ENCODE measurements around the gene TMEM258. TPM values are rescaled to one million over a fixed set of nuclear protein-coding genes. Genes with fewer than 3 reads are reported as not detected.

Gene TMEM258
- total and polyA plus RNA-seq, 4 donors, result 73.2 to 213 (median 136) TPM

GRCh38 chr11:61746442-61747191, 45.8 kb downstream of the TMEM258 start:
- ATAC-seq (ENCODE audit: low FRiP score), result no peak
- Histone ChIP-seq H3K27me3 (ENCODE audit: control insufficient read depth in 1 of 2, insufficient read depth in 2 of 2, low read length in 1 of 2) (no peaks in the 10 kb centered on the region), H3K4me3 (ENCODE audit: low read length in 2 of 2) (no peak overlapping the region), H3K9me3 (ENCODE audit: control insufficient read depth, low read length) (no peaks in the 10 kb centered on the region), H3K4me1 (ENCODE audit: control insufficient read depth in 1 of 2, insufficient read depth in 2 of 2, low read length in 2 of 2) (no peaks in the 10 kb centered on the region), H3K27ac (ENCODE audit: low read depth in 1 of 2, low read length in 2 of 2) (no peak overlapping the region), H3K36me3 (ENCODE audit: control insufficient read depth in 1 of 2, insufficient read depth in 2 of 2, low read length in 1 of 2) (no peaks in the 10 kb centered on the region)
- WGBS, 2 donors, result 82 to 85% methylated on average over 19 of the region's 19 CpGs
- DNase-seq, result no peak
- intact Hi-C loops (cut with DNase I), result loop anchor here in 1 of 2 donors (5.0 kb wide), 1 partner anchor 361 kb away; no protein-coding TSS in a partner anchor

- Histone ChIP-seq H3K4me3 (ENCODE audit: low read length in 2 of 2) (no peak overlapping the region), H3K4me1 (ENCODE audit: control insufficient read depth in 1 of 2, insufficient read depth in 2 of 2, low read length in 2 of 2) (no peaks in the 10 kb centered on the region), H3K36me3 (ENCODE audit: control insufficient read depth in 1 of 2, insufficient read depth in 2 of 2, low read length in 1 of 2) (no peaks in the 10 kb centered on the region), H3K9me3 (ENCODE audit: control insufficient read depth, low read length) (no peaks in the 10 kb centered on the region), H3K27ac (ENCODE audit: low read depth in 1 of 2, low read length in 2 of 2) (no peak overlapping the region), H3K27me3 (ENCODE audit: control insufficient read depth in 1 of 2, insufficient read depth in 2 of 2, low read length in 1 of 2) (no peaks in the 10 kb centered on the region)
- 74 to 84% methylated on average over 15 of the region's 15 CpGs for WGBS, 2 donors
- ATAC-seq (ENCODE audit: low FRiP score) (no peak), DNase-seq (no peak)
- intact Hi-C loops (cut with DNase I), result loop anchor here in 1 of 2 donors (5.0 kb wide), 1 partner anchor 361 kb away; no protein-coding TSS in a partner anchor
Measured at GRCh38 chr11:61745781-61746441, 46.5 kb downstream of the TMEM258 start.

GRCh38 chr11:61744609-61745156, 47.7 kb downstream of the TMEM258 start:
- H3K36me3 ChIP-seq (ENCODE audit: control insufficient read depth in 1 of 2, insufficient read depth in 2 of 2, low read length in 1 of 2), result no peaks in the 10 kb centered on the region
- DNase-seq, result no peak
- H3K9me3 ChIP-seq (ENCODE audit: control insufficient read depth, low read length), result no peaks in the 10 kb centered on the region
- 85 to 88% methylated on average over 10 of the region's 10 CpGs for WGBS, 2 donors
- no peak overlapping the region for H3K4me3 ChIP-seq (ENCODE audit: low read length in 2 of 2)
- H3K27me3 ChIP-seq (ENCODE audit: control insufficient read depth in 1 of 2, insufficient read depth in 2 of 2, low read length in 1 of 2), result no peaks in the 10 kb centered on the region
- H3K27ac ChIP-seq (ENCODE audit: low read depth in 1 of 2, low read length in 2 of 2), result no peak overlapping the region
- no peaks in the 10 kb centered on the region for H3K4me1 ChIP-seq (ENCODE audit: control insufficient read depth in 1 of 2, insufficient read depth in 2 of 2, low read length in 2 of 2)
- no peak for ATAC-seq (ENCODE audit: low FRiP score)
- intact Hi-C loops (cut with DNase I), result loop anchor here in 1 of 2 donors (5.0 kb wide), 1 partner anchor 363 kb away; no protein-coding TSS in a partner anchor

- Histone ChIP-seq H3K4me3 (ENCODE audit: low read length in 2 of 2) (no peak overlapping the region), H3K36me3 (ENCODE audit: control insufficient read depth in 1 of 2, insufficient read depth in 2 of 2, low read length in 1 of 2) (no peaks in the 10 kb centered on the region), H3K27ac (ENCODE audit: low read depth in 1 of 2, low read length in 2 of 2) (no peak overlapping the region), H3K9me3 (ENCODE audit: control insufficient read depth, low read length) (no peaks in the 10 kb centered on the region), H3K27me3 (ENCODE audit: control insufficient read depth in 1 of 2, insufficient read depth in 2 of 2, low read length in 1 of 2) (no peaks in the 10 kb centered on the region), H3K4me1 (ENCODE audit: control insufficient read depth in 1 of 2, insufficient read depth in 2 of 2, low read length in 2 of 2) (no peaks in the 10 kb centered on the region)
- DNase-seq (no peak), ATAC-seq (ENCODE audit: low FRiP score) (no peak)
- WGBS, 2 donors, result 87 to 88% methylated on average over 20 of the region's 20 CpGs
- intact Hi-C loops (cut with DNase I), result no loop called here
Measured at GRCh38 chr11:61744181-61744580, 48.2 kb downstream of the TMEM258 start.

- Histone ChIP-seq H3K27me3 (ENCODE audit: control insufficient read depth in 1 of 2, insufficient read depth in 2 of 2, low read length in 1 of 2) (no peaks in the 10 kb centered on the region), H3K4me3 (ENCODE audit: low read length in 2 of 2) (no peak overlapping the region), H3K9me3 (ENCODE audit: control insufficient read depth, low read length) (no peaks in the 10 kb centered on the region), H3K4me1 (ENCODE audit: control insufficient read depth in 1 of 2, insufficient read depth in 2 of 2, low read length in 2 of 2) (no peaks in the 10 kb centered on the region), H3K36me3 (ENCODE audit: control insufficient read depth in 1 of 2, insufficient read depth in 2 of 2, low read length in 1 of 2) (no peaks in the 10 kb centered on the region), H3K27ac (ENCODE audit: low read depth in 1 of 2, low read length in 2 of 2) (no peak overlapping the region)
- WGBS, 2 donors, result 90 to 93% methylated on average over 38 to 42 of the region's 42 CpGs
- DNase-seq (no peak), ATAC-seq (ENCODE audit: low FRiP score) (no peak)
- intact Hi-C loops (cut with DNase I), result no loop called here
Measured at GRCh38 chr11:61743486-61744095, 48.8 kb downstream of the TMEM258 start.

- DNase-seq, result peak in 1 of 2 donors; percentile 69
- H3K36me3 ChIP-seq (ENCODE audit: control insufficient read depth in 1 of 2, insufficient read depth in 2 of 2, low read length in 1 of 2), result no peaks in the 10 kb centered on the region
- WGBS, 2 donors, result 74 to 77% methylated on average over 7 of the region's 7 CpGs
- H3K27ac ChIP-seq (ENCODE audit: low read depth in 1 of 2, low read length in 2 of 2), result no peak overlapping the region
- no peaks in the 10 kb centered on the region for H3K4me1 ChIP-seq (ENCODE audit: control insufficient read depth in 1 of 2, insufficient read depth in 2 of 2, low read length in 2 of 2)
- no peaks in the 10 kb centered on the region for H3K27me3 ChIP-seq (ENCODE audit: control insufficient read depth in 1 of 2, insufficient read depth in 2 of 2, low read length in 1 of 2)
- H3K4me3 ChIP-seq (ENCODE audit: low read length in 2 of 2), result no peak overlapping the region
- no peak for ATAC-seq (ENCODE audit: low FRiP score)
- intact Hi-C loops (cut with DNase I), result no loop called here
- H3K9me3 ChIP-seq (ENCODE audit: control insufficient read depth, low read length), result no peaks in the 10 kb centered on the region
Measured at GRCh38 chr11:61742391-61742790, 50.0 kb downstream of the TMEM258 start.

- no peaks in the 10 kb centered on the region for H3K9me3 ChIP-seq (ENCODE audit: control insufficient read depth, low read length)
- H3K27ac ChIP-seq (ENCODE audit: low read depth in 1 of 2, low read length in 2 of 2), result no peak overlapping the region
- H3K36me3 ChIP-seq (ENCODE audit: control insufficient read depth in 1 of 2, insufficient read depth in 2 of 2, low read length in 1 of 2), result no peaks in the 10 kb centered on the region
- intact Hi-C loops (cut with DNase I), result no loop called here
- DNase-seq (no peak), ATAC-seq (ENCODE audit: low FRiP score) (no peak)
- no peaks in the 10 kb centered on the region for H3K4me1 ChIP-seq (ENCODE audit: control insufficient read depth in 1 of 2, insufficient read depth in 2 of 2, low read length in 2 of 2)
- H3K4me3 ChIP-seq (ENCODE audit: low read length in 2 of 2), result no peak overlapping the region
- 67 to 72% methylated on average over 7 of the region's 7 CpGs for WGBS, 2 donors
- H3K27me3 ChIP-seq (ENCODE audit: control insufficient read depth in 1 of 2, insufficient read depth in 2 of 2, low read length in 1 of 2), result no peaks in the 10 kb centered on the region
Measured at GRCh38 chr11:61739966-61740365, 52.4 kb downstream of the TMEM258 start.

GRCh38 chr11:61739413-61739812, 53.0 kb downstream of the TMEM258 start:
- WGBS, 2 donors, result 93 to 95% methylated on average over 15 of the region's 15 CpGs
- H3K4me3 ChIP-seq (ENCODE audit: low read length in 2 of 2), result no peak overlapping the region
- DNase-seq, result no peak
- no peaks in the 10 kb centered on the region for H3K9me3 ChIP-seq (ENCODE audit: control insufficient read depth, low read length)
- no peaks in the 10 kb centered on the region for H3K36me3 ChIP-seq (ENCODE audit: control insufficient read depth in 1 of 2, insufficient read depth in 2 of 2, low read length in 1 of 2)
- ATAC-seq (ENCODE audit: low FRiP score), result no peak
- no peaks in the 10 kb centered on the region for H3K27me3 ChIP-seq (ENCODE audit: control insufficient read depth in 1 of 2, insufficient read depth in 2 of 2, low read length in 1 of 2)
- no peaks in the 10 kb centered on the region for H3K4me1 ChIP-seq (ENCODE audit: control insufficient read depth in 1 of 2, insufficient read depth in 2 of 2, low read length in 2 of 2)
- H3K27ac ChIP-seq (ENCODE audit: low read depth in 1 of 2, low read length in 2 of 2), result no peak overlapping the region
- intact Hi-C loops (cut with DNase I), result no loop called here
